Uterus (tissue), 4 donors: ENCODE measurements around the gene TMED4. TPM values are rescaled to one million over a fixed set of nuclear protein-coding genes. Genes with fewer than 3 reads are reported as not detected.
"Not testable (repeated sequence)": the region's sequence is repeated elsewhere in the genome, so short reads cannot be mapped to it uniquely, and the experiment has no call there.

Experiments
- DNase-seq, 2 donors: peaks; one replicate each; pipeline ENCODE4 v3.0.0-alpha.2; 2019 to 2020
- H3K27ac ChIP-seq, 2 donors: fragments of 200-600 bp; sonication (generic); 1 replicate in 1 of 2; 2 replicates in 1 of 2; pipeline ENCODE4 v1.5.1; 2016 to 2018
- H3K27me3 ChIP-seq, 2 donors: fragments of 200-600 bp; sonication (generic); one replicate each; pipeline ENCODE4 v1.5.1; 2018 to 2019; ENCODE audit warnings: control low read depth in 1 of 2
- H3K36me3 ChIP-seq, 2 donors: fragments of 200-600 bp; sonication (generic); one replicate each; pipeline ENCODE4 v1.5.1; 2019; ENCODE audit warnings: control low read depth in 1 of 2
- H3K4me1 ChIP-seq, 2 donors: fragments of 200-600 bp; sonication (generic); one replicate each; pipeline ENCODE4 v1.5.1; 2018 to 2019; ENCODE audit warnings: control low read depth in 1 of 2
- H3K4me3 ChIP-seq, 2 donors: fragments of 200-600 bp; sonication (generic); 1 replicate in 1 of 2; 2 replicates in 1 of 2; pipeline ENCODE4 v1.5.1; 2018 to 2019; ENCODE audit warnings: mild to moderate bottlenecking in 1 of 2
- H3K9me3 ChIP-seq, 2 donors: fragments of 200-600 bp; sonication (generic); one replicate each; pipeline ENCODE4 v1.5.1; 2019; ENCODE audit warnings: control low read depth in 1 of 2
- POLR2A ChIP-seq, 2 donors: fragments of 450-650 bp; IDR thresholded peaks; one replicate each; pipeline ENCODE4 v1.6.1; 2016; ENCODE audit warnings: antibody characterized with exemption in 2 of 2, mild to moderate bottlenecking in 1 of 2, moderate library complexity in 1 of 2
- intact Hi-C: fragments of 100-400 bp; cut with DNase I; formaldehyde crosslinking; loops from one replicate; pipeline ENCODE4 v1.15.1; 2023; ENCODE audit warnings: low total_unique reads
- total RNA-seq, 4 donors: library from RNA; depleted of rRNA in 3 of 4; stranded (reverse); fragments of >200 nt in 3 of 4; gene quantifications; one replicate each; pipeline versions ENCODE4 v1.1.0 to v1.2.4, GENCODE V29; 2014 to 2023
- TF ChIP-seq, protein P1 (sequence below), 4 experiments: fragments of 200-600 bp in 2 of 4; fragments of 450-650 bp in 2 of 4; sonication (generic) in 2 of 4; IDR thresholded peaks; one replicate each; pipeline ENCODE4 v1.5.1; 2016 to 2019; ENCODE audit warnings: antibody characterized with exemption in 4 of 4, mild to moderate bottlenecking in 2 of 4, moderate library complexity in 1 of 4
- donor health status: DM: yes; HTN: yes; CAD: no.

TMED4 gene
- total RNA-seq, 4 donors from 2014 or later: 37.9 to 403 (median 85.8) TPM

- Histone ChIP-seq H3K27ac (no peak overlapping the region), H3K27me3 (no peaks in the 10 kb centered on the region), H3K9me3 (no peaks in the 10 kb centered on the region), H3K36me3 (no peaks in the 10 kb centered on the region), H3K4me1 (no peaks in the 10 kb centered on the region), H3K4me3 (no peak overlapping the region)
- TF ChIP-seq POLR2A (IDR thresholded peaks at IDR 0.05): no peak
- TF ChIP-seq, protein P1, sequence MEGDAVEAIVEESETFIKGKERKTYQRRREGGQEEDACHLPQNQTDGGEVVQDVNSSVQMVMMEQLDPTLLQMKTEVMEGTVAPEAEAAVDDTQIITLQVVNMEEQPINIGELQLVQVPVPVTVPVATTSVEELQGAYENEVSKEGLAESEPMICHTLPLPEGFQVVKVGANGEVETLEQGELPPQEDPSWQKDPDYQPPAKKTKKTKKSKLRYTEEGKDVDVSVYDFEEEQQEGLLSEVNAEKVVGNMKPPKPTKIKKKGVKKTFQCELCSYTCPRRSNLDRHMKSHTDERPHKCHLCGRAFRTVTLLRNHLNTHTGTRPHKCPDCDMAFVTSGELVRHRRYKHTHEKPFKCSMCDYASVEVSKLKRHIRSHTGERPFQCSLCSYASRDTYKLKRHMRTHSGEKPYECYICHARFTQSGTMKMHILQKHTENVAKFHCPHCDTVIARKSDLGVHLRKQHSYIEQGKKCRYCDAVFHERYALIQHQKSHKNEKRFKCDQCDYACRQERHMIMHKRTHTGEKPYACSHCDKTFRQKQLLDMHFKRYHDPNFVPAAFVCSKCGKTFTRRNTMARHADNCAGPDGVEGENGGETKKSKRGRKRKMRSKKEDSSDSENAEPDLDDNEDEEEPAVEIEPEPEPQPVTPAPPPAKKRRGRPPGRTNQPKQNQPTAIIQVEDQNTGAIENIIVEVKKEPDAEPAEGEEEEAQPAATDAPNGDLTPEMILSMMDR (IDR thresholded peaks at IDR 0.05): peak; percentile 83 to 90 (median 84)
- DNase-seq: peak; percentile 47 to 59
- intact Hi-C loops: no loop called here
Observed at GRCh38 chr7:44565097-44565794, 16.8 kb downstream of the TMED4 start.

- TF ChIP-seq POLR2A (IDR thresholded peaks at IDR 0.05): no peak
- TF ChIP-seq, protein P1 (IDR thresholded peaks at IDR 0.05): no peak
- peak in 1 of 2 donors; percentile 6 for DNase-seq
- Histone ChIP-seq H3K4me1 (no peaks in the 10 kb centered on the region), H3K36me3 (no peaks in the 10 kb centered on the region), H3K27ac (no peak overlapping the region), H3K27me3 (no peaks in the 10 kb centered on the region), H3K9me3 (no peaks in the 10 kb centered on the region), H3K4me3 (no peak overlapping the region)
- intact Hi-C loops: no loop called here
Observed at GRCh38 chr7:44564606-44565005, 17.4 kb downstream of the TMED4 start.

DNA sequence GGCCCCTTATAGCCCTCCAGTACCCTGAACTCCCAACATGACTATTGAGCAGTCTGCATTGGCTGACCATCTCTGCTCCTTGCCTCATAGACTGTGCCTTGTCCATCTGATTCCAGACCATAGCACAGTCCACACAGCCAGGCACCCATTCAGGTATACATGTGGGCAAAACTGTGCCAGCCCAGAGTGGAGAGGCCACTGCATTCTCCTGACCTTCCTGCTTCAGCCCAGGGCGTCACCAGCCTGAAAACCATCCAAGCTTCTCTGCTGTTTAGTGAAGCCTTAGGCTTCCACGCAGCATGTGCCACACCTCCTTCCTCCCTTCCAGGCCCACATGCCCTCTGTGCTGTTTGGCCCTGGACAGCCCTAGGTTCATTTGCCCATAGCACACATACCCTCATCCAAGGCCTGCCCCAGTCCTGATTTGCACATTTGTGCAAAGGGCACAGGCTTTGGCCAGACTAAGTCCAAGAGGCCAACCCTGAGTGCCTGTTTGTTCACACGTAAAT is 18.8 kb downstream of the TMED4 start:
- Histone ChIP-seq H3K4me3 (no peak overlapping the region), H3K36me3 (no peaks in the 10 kb centered on the region), H3K27me3 (no peaks in the 10 kb centered on the region), H3K9me3 (no peaks in the 10 kb centered on the region), H3K4me1 (no peaks in the 10 kb centered on the region), H3K27ac (no peak overlapping the region)
- DNase-seq: no peak
- intact Hi-C loops: no loop called here
- TF ChIP-seq, protein P1 (IDR thresholded peaks at IDR 0.05): no peak
- no peak for TF ChIP-seq POLR2A (IDR thresholded peaks at IDR 0.05)

DNA sequence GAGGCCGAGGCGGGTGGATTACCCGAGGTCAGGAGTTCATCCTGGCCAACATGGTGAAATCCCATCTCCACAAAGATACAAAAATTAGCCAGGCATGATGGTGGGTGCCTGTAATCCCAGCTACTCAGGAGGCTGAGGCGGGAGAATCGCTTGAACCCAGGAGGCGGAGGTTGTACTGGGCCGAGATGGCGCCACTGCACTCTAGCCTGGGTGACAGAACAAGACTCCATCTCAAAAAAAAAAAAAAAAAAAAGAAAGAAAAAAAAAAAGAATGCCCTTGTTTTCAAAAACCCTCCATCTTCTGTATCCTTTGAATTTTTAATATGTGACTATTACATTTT is 19.4 kb downstream of the TMED4 start:
- peak in 1 of 2 donors; percentile 5 for DNase-seq
- H3K9me3 ChIP-seq, H3K4me3 ChIP-seq, H3K4me1 ChIP-seq, intact Hi-C loops, H3K36me3 ChIP-seq, H3K27ac ChIP-seq, H3K27me3 ChIP-seq: not testable (repeated sequence)

DNA sequence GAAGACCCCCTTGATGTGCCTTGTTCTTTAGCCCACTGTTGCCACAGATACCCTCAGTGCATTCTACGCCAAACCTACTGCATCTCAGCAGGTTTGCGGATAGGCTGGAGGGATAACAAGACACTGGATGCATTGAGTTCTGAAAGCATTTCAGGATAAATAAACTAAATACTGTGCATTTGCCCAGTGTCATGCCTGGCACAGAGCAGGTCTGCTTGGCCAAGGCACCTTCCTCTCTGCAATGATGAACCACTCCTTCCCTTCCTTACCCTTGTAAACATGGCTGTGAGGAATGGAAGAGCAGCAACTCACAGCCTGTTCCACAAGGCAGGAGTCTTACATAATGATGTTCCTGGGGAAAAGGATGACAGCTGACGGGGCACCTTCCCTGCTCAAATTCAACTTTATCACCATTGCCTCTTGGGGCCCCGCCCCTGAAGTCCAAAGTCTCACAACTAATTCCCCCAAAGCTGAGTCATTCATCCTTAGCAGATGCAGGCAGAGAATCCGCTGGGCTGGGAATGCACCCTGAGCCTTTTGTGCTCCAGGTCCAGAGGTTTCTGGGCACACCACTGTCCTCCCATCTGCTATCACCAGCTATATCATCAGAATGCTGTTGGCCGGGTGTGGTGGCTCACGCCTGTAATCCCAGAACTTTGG is 19.9 kb downstream of the TMED4 start:
- H3K27ac ChIP-seq: no peak overlapping the region
- H3K27me3 ChIP-seq: no peaks in the 10 kb centered on the region
- no peaks in the 10 kb centered on the region for H3K9me3 ChIP-seq
- no peak for TF ChIP-seq POLR2A (IDR thresholded peaks at IDR 0.05)
- TF ChIP-seq, protein P1 (IDR thresholded peaks at IDR 0.05): no peak
- H3K4me1 ChIP-seq: no peaks in the 10 kb centered on the region
- intact Hi-C loops: no loop called here
- H3K36me3 ChIP-seq: no peaks in the 10 kb centered on the region
- DNase-seq: no peak
- no peak overlapping the region for H3K4me3 ChIP-seq
